Measurements from ENCODE around the gene PEX14.

PEX14 gene

GRCh38 chr1:10615332-10615731 lies 140.6 kb downstream of the PEX14 start:
- H3K4me2 ChIP-seq (ENCODE audit: low read depth, low read length, poor library complexity, severe bottlenecking) = no peak overlapping the region
- H3K27me3 ChIP-seq (ENCODE audit: low read length) = no peaks in the 10 kb centered on the region
- H3K4me3 ChIP-seq (ENCODE audit: insufficient read depth, low read length, poor library complexity, severe bottlenecking) = no peak overlapping the region
- no peak overlapping the region for H3K27ac ChIP-seq (ENCODE audit: low read depth, low read length)
- no peaks in the 10 kb centered on the region for H3K79me2 ChIP-seq (ENCODE audit: insufficient read depth, low read length)
- H3F3A ChIP-seq (ENCODE audit: insufficient read depth) = no peaks in the 10 kb centered on the region
- H3K9me2 ChIP-seq (replicated peaks; ENCODE audit: insufficient read depth, low read length) = no peaks in the 10 kb centered on the region
- H3K36me3 ChIP-seq (ENCODE audit: low read length) = no peaks in the 10 kb centered on the region
- H3K9ac ChIP-seq (ENCODE audit: low read length) = no peak overlapping the region
- H2AFZ ChIP-seq (ENCODE audit: low read depth, low read length, severe bottlenecking) = no peak overlapping the region
- no peaks in the 10 kb centered on the region for H3K9me3 ChIP-seq (ENCODE audit: insufficient read depth, low read length)
- TF ChIP-seq EZH2phosphoT487 (conservative IDR thresholded peaks at IDR 0.05; ENCODE audit: low read length) = no peak
- TF ChIP-seq, protein P1, sequence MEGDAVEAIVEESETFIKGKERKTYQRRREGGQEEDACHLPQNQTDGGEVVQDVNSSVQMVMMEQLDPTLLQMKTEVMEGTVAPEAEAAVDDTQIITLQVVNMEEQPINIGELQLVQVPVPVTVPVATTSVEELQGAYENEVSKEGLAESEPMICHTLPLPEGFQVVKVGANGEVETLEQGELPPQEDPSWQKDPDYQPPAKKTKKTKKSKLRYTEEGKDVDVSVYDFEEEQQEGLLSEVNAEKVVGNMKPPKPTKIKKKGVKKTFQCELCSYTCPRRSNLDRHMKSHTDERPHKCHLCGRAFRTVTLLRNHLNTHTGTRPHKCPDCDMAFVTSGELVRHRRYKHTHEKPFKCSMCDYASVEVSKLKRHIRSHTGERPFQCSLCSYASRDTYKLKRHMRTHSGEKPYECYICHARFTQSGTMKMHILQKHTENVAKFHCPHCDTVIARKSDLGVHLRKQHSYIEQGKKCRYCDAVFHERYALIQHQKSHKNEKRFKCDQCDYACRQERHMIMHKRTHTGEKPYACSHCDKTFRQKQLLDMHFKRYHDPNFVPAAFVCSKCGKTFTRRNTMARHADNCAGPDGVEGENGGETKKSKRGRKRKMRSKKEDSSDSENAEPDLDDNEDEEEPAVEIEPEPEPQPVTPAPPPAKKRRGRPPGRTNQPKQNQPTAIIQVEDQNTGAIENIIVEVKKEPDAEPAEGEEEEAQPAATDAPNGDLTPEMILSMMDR (IDR thresholded peaks at IDR 0.05; ENCODE audit: insufficient read depth, low read length, poor library complexity, severe bottlenecking) = no peak
- H4K20me1 ChIP-seq (ENCODE audit: low read depth, low read length) = no peaks in the 10 kb centered on the region

DNA sequence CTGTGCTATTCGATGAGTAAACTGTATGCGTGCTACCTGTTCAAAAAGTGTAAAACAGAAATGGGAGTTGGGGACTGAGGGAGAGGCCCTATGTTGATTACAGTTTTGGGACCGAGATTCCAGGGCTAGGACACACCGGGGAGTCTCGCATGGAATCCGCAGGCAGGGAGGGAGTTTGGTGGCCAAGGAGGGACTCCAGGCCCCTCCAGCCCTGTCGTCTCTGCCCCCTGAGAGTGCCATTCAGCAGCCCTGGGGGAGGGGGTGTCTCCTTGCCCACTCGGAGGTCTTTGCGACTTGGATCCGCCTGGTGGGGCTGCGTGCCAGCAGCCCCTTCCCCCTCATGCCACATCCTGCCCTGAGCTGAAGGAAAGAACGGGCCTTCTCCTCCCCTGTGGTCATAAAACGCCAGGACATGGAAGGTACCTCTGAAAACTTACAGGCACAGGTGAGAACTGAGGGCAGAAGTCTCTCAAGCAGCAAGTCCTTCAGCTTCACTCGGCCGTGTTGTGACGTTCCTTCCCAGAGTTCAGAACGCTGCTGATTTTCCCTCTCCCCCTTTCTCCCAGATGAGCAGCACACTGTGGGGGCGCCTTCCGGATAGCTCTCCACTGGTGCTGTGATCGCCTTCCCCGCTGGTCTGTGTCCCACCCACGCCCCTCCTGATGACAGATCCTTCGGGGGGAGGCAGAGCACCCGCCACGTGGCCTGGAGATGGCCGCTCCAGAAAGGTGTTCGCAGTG lies 141.4 kb downstream of the PEX14 start:
- H3K9me2 ChIP-seq (replicated peaks; ENCODE audit: insufficient read depth, low read length) = no peaks in the 10 kb centered on the region
- no peak for TF ChIP-seq EZH2phosphoT487 (conservative IDR thresholded peaks at IDR 0.05; ENCODE audit: low read length)
- TF ChIP-seq, protein P1 (IDR thresholded peaks at IDR 0.05; ENCODE audit: insufficient read depth, low read length, poor library complexity, severe bottlenecking) = no peak
- no peak overlapping the region for H3K9ac ChIP-seq (ENCODE audit: low read length)
- H3K36me3 ChIP-seq (ENCODE audit: low read length) = no peaks in the 10 kb centered on the region
- H3F3A ChIP-seq (ENCODE audit: insufficient read depth) = no peaks in the 10 kb centered on the region
- no peaks in the 10 kb centered on the region for H4K20me1 ChIP-seq (ENCODE audit: low read depth, low read length)
- no peak overlapping the region for H3K4me2 ChIP-seq (ENCODE audit: low read depth, low read length, poor library complexity, severe bottlenecking)
- no peaks in the 10 kb centered on the region for H3K27me3 ChIP-seq (ENCODE audit: low read length)
- no peak overlapping the region for H3K4me3 ChIP-seq (ENCODE audit: insufficient read depth, low read length, poor library complexity, severe bottlenecking)
- no peak overlapping the region for H2AFZ ChIP-seq (ENCODE audit: low read depth, low read length, severe bottlenecking)
- no peak overlapping the region for H3K27ac ChIP-seq (ENCODE audit: low read depth, low read length)
- no peaks in the 10 kb centered on the region for H3K79me2 ChIP-seq (ENCODE audit: insufficient read depth, low read length)
- H3K9me3 ChIP-seq (ENCODE audit: insufficient read depth, low read length) = no peaks in the 10 kb centered on the region

- Histone ChIP-seq H3K27ac (ENCODE audit: low read depth, low read length) (no peak overlapping the region), H2AFZ (ENCODE audit: low read depth, low read length, severe bottlenecking) (no peak overlapping the region), H3K36me3 (ENCODE audit: low read length) (no peaks in the 10 kb centered on the region), H3K4me2 (ENCODE audit: low read depth, low read length, poor library complexity, severe bottlenecking) (no peak overlapping the region), H3K4me3 (ENCODE audit: insufficient read depth, low read length, poor library complexity, severe bottlenecking) (no peak overlapping the region), H4K20me1 (ENCODE audit: low read depth, low read length) (no peaks in the 10 kb centered on the region), H3K27me3 (ENCODE audit: low read length) (no peaks in the 10 kb centered on the region), H3K9ac (ENCODE audit: low read length) (no peak overlapping the region), H3K79me2 (ENCODE audit: insufficient read depth, low read length) (no peaks in the 10 kb centered on the region), H3K9me2 (replicated peaks; ENCODE audit: insufficient read depth, low read length) (no peaks in the 10 kb centered on the region), H3F3A (ENCODE audit: insufficient read depth) (no peaks in the 10 kb centered on the region), H3K9me3 (ENCODE audit: insufficient read depth, low read length) (no peaks in the 10 kb centered on the region)
- no peak for TF ChIP-seq EZH2phosphoT487 (conservative IDR thresholded peaks at IDR 0.05; ENCODE audit: low read length)
- TF ChIP-seq, protein P1 (IDR thresholded peaks at IDR 0.05; ENCODE audit: insufficient read depth, low read length, poor library complexity, severe bottlenecking) = no peak
Observed at GRCh38 chr1:10616696-10617095, 141.9 kb downstream of the PEX14 start.
